Measurements from ENCODE around the gene HS6ST3.

DNA sequence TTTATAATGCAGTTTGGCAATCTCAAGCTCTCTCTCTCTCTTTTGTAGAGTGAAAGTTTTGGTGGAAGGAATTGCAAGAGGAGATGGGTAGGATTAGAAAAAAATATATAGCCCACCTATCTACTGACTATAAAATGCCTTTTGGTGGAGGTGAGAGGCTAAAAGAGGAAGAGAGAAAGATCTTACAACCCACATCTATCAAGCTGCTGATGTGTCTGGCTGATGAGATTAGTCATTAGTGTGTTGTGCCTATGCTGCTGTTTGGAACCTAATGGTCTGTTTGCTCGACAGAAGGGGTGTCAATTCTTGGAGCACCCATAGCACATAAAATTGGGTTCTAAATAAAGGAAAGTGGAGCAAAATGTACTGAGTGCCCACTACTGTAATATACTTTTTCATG lies 411.0 kb downstream of the HS6ST3 start:
- TF ChIP-seq, protein P1, sequence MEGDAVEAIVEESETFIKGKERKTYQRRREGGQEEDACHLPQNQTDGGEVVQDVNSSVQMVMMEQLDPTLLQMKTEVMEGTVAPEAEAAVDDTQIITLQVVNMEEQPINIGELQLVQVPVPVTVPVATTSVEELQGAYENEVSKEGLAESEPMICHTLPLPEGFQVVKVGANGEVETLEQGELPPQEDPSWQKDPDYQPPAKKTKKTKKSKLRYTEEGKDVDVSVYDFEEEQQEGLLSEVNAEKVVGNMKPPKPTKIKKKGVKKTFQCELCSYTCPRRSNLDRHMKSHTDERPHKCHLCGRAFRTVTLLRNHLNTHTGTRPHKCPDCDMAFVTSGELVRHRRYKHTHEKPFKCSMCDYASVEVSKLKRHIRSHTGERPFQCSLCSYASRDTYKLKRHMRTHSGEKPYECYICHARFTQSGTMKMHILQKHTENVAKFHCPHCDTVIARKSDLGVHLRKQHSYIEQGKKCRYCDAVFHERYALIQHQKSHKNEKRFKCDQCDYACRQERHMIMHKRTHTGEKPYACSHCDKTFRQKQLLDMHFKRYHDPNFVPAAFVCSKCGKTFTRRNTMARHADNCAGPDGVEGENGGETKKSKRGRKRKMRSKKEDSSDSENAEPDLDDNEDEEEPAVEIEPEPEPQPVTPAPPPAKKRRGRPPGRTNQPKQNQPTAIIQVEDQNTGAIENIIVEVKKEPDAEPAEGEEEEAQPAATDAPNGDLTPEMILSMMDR (IDR thresholded peaks at IDR 0.05; ENCODE audit: low read depth, low read length, poor library complexity, severe bottlenecking): no peak
- TF ChIP-seq EZH2phosphoT487 (IDR thresholded peaks at IDR 0.05; ENCODE audit: borderline replicate concordance, low read length): no peak

All from DOHH2 (cell line).